OCI-LY7 (cell line): ENCODE data around the gene STXBP5. TPM values are rescaled to one million over a fixed set of nuclear protein-coding genes. Genes with fewer than 3 reads are reported as not detected.

Experiments
- BruUV-seq: library from RNA; stranded (reverse); fragments of 400-500 nt; replicated peaks from 2 replicates; lab custom pipeline; 2021; lab: Mats Ljungman, UMichigan
- CTCF ChIA-PET: fragments of 300-600 bp; sonication (Branson Sonifier 250); formaldehyde crosslinking; loops from one replicate; lab custom pipeline; 2022; ENCODE audit warnings: antibody characterized with exemption; ENCODE audit not compliant: unreplicated experiment; lab: Charles Lee
- POLR2A ChIA-PET: fragments of 300-600 bp; sonication (Branson Sonifier 250); formaldehyde crosslinking; loops from one replicate; lab custom pipeline; 2022; ENCODE audit warnings: antibody characterized with exemption; lab: Charles Lee
- DNase-seq: peaks from one replicate; pipeline ENCODE4 v3.0.0-alpha.2; 2015; ENCODE audit warnings: low spot score
- H2AFZ ChIP-seq: fragments of 200-600 bp; sonication (generic), shearing (Covaris generic); 2 replicates; pipeline ENCODE4 v1.6.1; 2014; ENCODE audit warnings: mild to moderate bottlenecking, antibody characterized with exemption, low read length, moderate library complexity
- H3K27ac ChIP-seq: fragments of 200-600 bp; sonication (generic); 2 replicates; pipeline ENCODE4 v1.5.1; 2014; ENCODE audit warnings: mixed run types, low read depth, mild to moderate bottlenecking, moderate library complexity, low read length, inconsistent platforms; ENCODE audit not compliant: poor library complexity, severe bottlenecking
- H3K36me3 ChIP-seq: fragments of 200-600 bp; sonication (generic); 2 replicates; pipeline ENCODE4 v1.6.1; 2014; ENCODE audit warnings: mild to moderate bottlenecking, antibody characterized with exemption, low read length, moderate library complexity, mixed read lengths; ENCODE audit not compliant: insufficient read depth
- H3K4me1 ChIP-seq: fragments of 200-600 bp; sonication (generic); 2 replicates; pipeline ENCODE4 v1.5.1; 2014; ENCODE audit warnings: mild to moderate bottlenecking, low read length; ENCODE audit not compliant: insufficient read depth, poor library complexity, severe bottlenecking
- H3K4me2 ChIP-seq: fragments of 200-600 bp; sonication (generic); 2 replicates; pipeline ENCODE4 v1.6.1; 2014; ENCODE audit warnings: mild to moderate bottlenecking, low read length
- H3K4me3 ChIP-seq: fragments of 200-600 bp; sonication (generic); 2 replicates; pipeline ENCODE4 v1.5.1; 2014; ENCODE audit warnings: mild to moderate bottlenecking, low read depth, low read length; ENCODE audit not compliant: poor library complexity, severe bottlenecking
- H3K79me2 ChIP-seq: fragments of 200-600 bp; sonication (generic); 2 replicates; pipeline ENCODE4 v1.6.1; 2016; ENCODE audit warnings: low read depth, mild to moderate bottlenecking, low read length, moderate library complexity, mixed read lengths; ENCODE audit not compliant: insufficient read depth
- H3K9me2 ChIP-seq: fragments of 200-600 bp; sonication (generic); 2 replicates; pipeline ENCODE4 v1.6.1; 2016; ENCODE audit warnings: mild to moderate bottlenecking, low read length, mixed read lengths; ENCODE audit not compliant: insufficient read depth
- H3K9me3 ChIP-seq: fragments of 200-600 bp; sonication (generic); 2 replicates; pipeline ENCODE4 v1.6.1; 2014; ENCODE audit warnings: mild to moderate bottlenecking, mixed run types, low read length, mixed read lengths
- H4K20me1 ChIP-seq: fragments of 200-600 bp; sonication (generic); 2 replicates; pipeline ENCODE4 v1.6.1; 2014; ENCODE audit warnings: mild to moderate bottlenecking, antibody characterized with exemption, low read length, moderate library complexity, mixed read lengths; ENCODE audit not compliant: insufficient read depth
- CTCF ChIP-seq: fragments of 200-600 bp; sonication (generic); conservative IDR thresholded peaks from 2 replicates; pipeline ENCODE4 v1.5.1; 2014; ENCODE audit warnings: mild to moderate bottlenecking, antibody characterized with exemption, low read length, moderate library complexity, mixed read lengths
- EZH2phosphoT487 ChIP-seq: fragments of 200-600 bp; sonication (generic); IDR thresholded peaks from 2 replicates; pipeline ENCODE4 v1.6.1; 2018; ENCODE audit warnings: low read depth, borderline replicate concordance, mild to moderate bottlenecking, mixed run types, antibody characterized with exemption, low read length, moderate library complexity, mixed read lengths
- intact Hi-C: fragments of 100-400 bp; cut with micrococcal nuclease; formaldehyde crosslinking; loops from one replicate; pipeline ENCODE4 v1.10.0; 2022; ENCODE audit not compliant: unreplicated experiment
- total RNA-seq, 2 experiments: library from RNA; depleted of rRNA in 1 of 2; stranded (reverse); fragments of >200 nt in 1 of 2; shearing (Covaris generic) in 1 of 2; gene quantifications; 2 replicates each; pipeline ENCODE4 v1.2.3, GENCODE V29; 2014 to 2022

STXBP5 gene
- total RNA-seq, 2 experiments from 2014 or later: 12.3 to 15.4 TPM

GRCh38 chr6:147213772-147214171 is 9.6 kb downstream of the STXBP5 start:
- no peak overlapping the region for H3K4me2 ChIP-seq
- POLR2A ChIA-PET: no interaction called here
- CTCF ChIA-PET: no interaction called here
- H3K9me3 ChIP-seq: no peaks in the 10 kb centered on the region
- no peaks in the 10 kb centered on the region for H3K4me1 ChIP-seq
- intact Hi-C loops: no loop called here
- H3K27ac ChIP-seq: no peak overlapping the region
- TF ChIP-seq CTCF (no peak), EZH2phosphoT487 (no peak)
- H4K20me1 ChIP-seq: peaks cover 5% of the 10 kb centered on the region; the same call in 1 of the 2 replicates
- H2AFZ ChIP-seq: no peak overlapping the region
- 0 out of 2 replicates have a peak, but pooled peaks cover 4% of the 10 kb centered on the region for H3K36me3 ChIP-seq
- H3K9me2 ChIP-seq: no peaks in the 10 kb centered on the region
- H3K79me2 ChIP-seq: no peaks in the 10 kb centered on the region
- no TSS peak for BruUV-seq
- H3K4me3 ChIP-seq: no peak overlapping the region
- DNase-seq: no peak

GRCh38 chr6:147214248-147215227 is 10.3 kb downstream of the STXBP5 start:
- 0 out of 2 replicates have a peak, but pooled peaks cover 4% of the 10 kb centered on the region for H3K36me3 ChIP-seq
- no peak overlapping the region for H2AFZ ChIP-seq
- H3K79me2 ChIP-seq: no peaks in the 10 kb centered on the region
- no peak overlapping the region for H3K4me2 ChIP-seq
- H3K4me3 ChIP-seq: no peak overlapping the region
- BruUV-seq: no TSS peak
- no peaks in the 10 kb centered on the region for H4K20me1 ChIP-seq
- no peak for TF ChIP-seq CTCF
- TF ChIP-seq EZH2phosphoT487: no peak
- CTCF ChIA-PET: no interaction called here
- no peaks in the 10 kb centered on the region for H3K9me3 ChIP-seq
- DNase-seq: no peak
- POLR2A ChIA-PET: no interaction called here
- H3K9me2 ChIP-seq: no peaks in the 10 kb centered on the region
- no peaks in the 10 kb centered on the region for H3K4me1 ChIP-seq
- intact Hi-C loops: no loop called here
- no peak overlapping the region for H3K27ac ChIP-seq

- no TSS peak for BruUV-seq
- ChIA-PET CTCF (no interaction called here), POLR2A (interaction anchor here (0.6 to 1.9 kb wide), 3 partner anchors 12 to 862 kb away, joined by 3 to 10 read pairs (median 3); partner anchors contain the start of gene STXBP5)
- TF ChIP-seq CTCF (no peak), EZH2phosphoT487 (no peak)
- no peaks in the 10 kb centered on the region for H3K9me2 ChIP-seq
- H3K79me2 ChIP-seq: no peaks in the 10 kb centered on the region
- intact Hi-C loops: no loop called here
- no peak for DNase-seq
- H3K27ac ChIP-seq: no peak overlapping the region
- no peak overlapping the region for H2AFZ ChIP-seq
- H3K9me3 ChIP-seq: no peaks in the 10 kb centered on the region
- no peak overlapping the region for H3K4me3 ChIP-seq
- H4K20me1 ChIP-seq: no peaks in the 10 kb centered on the region
- no peak overlapping the region for H3K4me2 ChIP-seq
- H3K4me1 ChIP-seq: no peaks in the 10 kb centered on the region
- H3K36me3 ChIP-seq: 0 out of 2 replicates have a peak, but pooled peaks cover 4% of the 10 kb centered on the region
Measured at GRCh38 chr6:147216915-147217314, 12.7 kb downstream of the STXBP5 start.
